ENCODE measurements around the gene LEMD2. TPM values are rescaled to one million over a fixed set of nuclear protein-coding genes. Genes with fewer than 3 reads are reported as not detected.

Gene LEMD2
- total and polyA plus RNA-seq, 9 donors = 34.3 to 44.8 (median 40.3) TPM

DNA sequence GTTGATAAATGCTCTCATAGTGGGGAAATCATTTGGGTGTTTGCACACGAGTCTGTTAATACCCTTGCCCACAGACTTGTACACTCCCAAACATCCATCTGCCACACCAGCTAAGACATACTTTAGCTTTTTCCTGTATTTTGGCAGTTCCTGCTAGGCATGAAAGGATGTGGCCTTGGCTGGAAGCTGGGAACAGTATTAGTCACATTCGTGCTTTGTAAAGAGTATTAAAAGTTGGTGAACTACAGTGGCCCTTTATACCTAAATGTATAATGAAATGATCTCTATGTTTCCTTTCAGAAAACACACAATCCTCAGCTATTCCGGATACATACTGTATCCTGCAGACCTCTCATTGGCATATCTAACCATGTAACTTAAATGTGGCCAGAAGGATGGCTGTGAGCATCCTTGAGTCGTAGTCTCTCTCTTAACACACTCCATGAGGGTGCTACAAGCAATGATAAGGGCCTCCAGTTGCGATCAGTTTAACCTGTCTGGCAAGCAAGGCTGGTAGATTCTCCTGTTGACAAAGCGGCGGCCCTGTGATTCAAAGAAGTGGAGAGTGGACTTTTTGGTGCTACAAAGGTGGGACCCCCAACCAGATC lies 1.5 kb downstream of the LEMD2 start:
- peaks cover 46% of the 10 kb centered on the region for H3K36me3 ChIP-seq (ENCODE audit: control insufficient read depth, insufficient read depth, low read length)
- H3K4me1 ChIP-seq (ENCODE audit: control insufficient read depth, insufficient read depth, low read length) = peaks cover 31% of the 10 kb centered on the region
- DNase-seq = no peak
- no peaks in the 10 kb centered on the region for H3K27me3 ChIP-seq (ENCODE audit: control insufficient read depth, insufficient read depth, low read length)
- 68% methylated on average over 3 of the region's 7 CpGs for WGBS (ENCODE audit: insufficient coverage)
- peak overlapping the region; percentile 63 for H3K4me3 ChIP-seq (ENCODE audit: low read length)
- H3K9me3 ChIP-seq (replicated peaks; ENCODE audit: control insufficient read depth, low read depth, low read length) = no peaks in the 10 kb centered on the region
- H3K27ac ChIP-seq (ENCODE audit: low read length) = peak overlapping the region; percentile 96

DNA sequence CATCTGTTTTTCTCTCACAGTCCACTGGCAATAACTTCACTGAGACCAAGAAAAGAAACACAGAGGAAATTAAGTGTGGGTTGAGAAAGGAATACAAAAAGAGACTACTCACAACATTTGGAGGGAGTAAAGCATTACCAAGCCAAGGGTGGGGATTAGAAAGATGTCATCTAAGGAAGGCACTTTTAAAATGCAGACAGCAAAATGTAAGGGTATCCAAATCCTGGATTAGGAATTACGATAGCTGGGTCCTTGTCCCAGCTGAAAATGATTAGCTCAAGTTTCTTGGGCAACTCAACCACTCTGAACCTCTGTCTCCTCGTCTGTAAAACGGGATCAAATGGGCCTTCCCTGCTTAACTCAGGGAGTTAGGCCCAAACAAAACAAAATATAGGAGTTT lies 2.2 kb downstream of the LEMD2 start:
- 38% methylated on average over 1 of the region's 3 CpGs for WGBS (ENCODE audit: insufficient coverage)
- Histone ChIP-seq H3K4me1 (ENCODE audit: control insufficient read depth, insufficient read depth, low read length) (peaks cover 34% of the 10 kb centered on the region), H3K4me3 (ENCODE audit: low read length) (no peak overlapping the region), H3K36me3 (ENCODE audit: control insufficient read depth, insufficient read depth, low read length) (peaks cover 53% of the 10 kb centered on the region), H3K27ac (ENCODE audit: low read length) (peak overlapping the region; percentile 96), H3K9me3 (replicated peaks; ENCODE audit: control insufficient read depth, low read depth, low read length) (no peaks in the 10 kb centered on the region), H3K27me3 (ENCODE audit: control insufficient read depth, insufficient read depth, low read length) (no peaks in the 10 kb centered on the region)
- DNase-seq = no peak

- no peaks in the 10 kb centered on the region for H3K9me3 ChIP-seq (replicated peaks; ENCODE audit: control insufficient read depth, low read depth, low read length)
- WGBS (ENCODE audit: insufficient coverage) = 83% methylated on average over 1 of the region's 3 CpGs
- H3K27me3 ChIP-seq (ENCODE audit: control insufficient read depth, insufficient read depth, low read length) = no peaks in the 10 kb centered on the region
- no peak for DNase-seq
- peaks cover 37% of the 10 kb centered on the region for H3K4me1 ChIP-seq (ENCODE audit: control insufficient read depth, insufficient read depth, low read length)
- H3K4me3 ChIP-seq (ENCODE audit: low read length) = no peak overlapping the region
- peaks cover 62% of the 10 kb centered on the region for H3K36me3 ChIP-seq (ENCODE audit: control insufficient read depth, insufficient read depth, low read length)
- H3K27ac ChIP-seq (ENCODE audit: low read length) = no peak overlapping the region
These were observed 3.2 kb downstream of the LEMD2 start for GRCh38 chr6:33785778-33786177.

DNA sequence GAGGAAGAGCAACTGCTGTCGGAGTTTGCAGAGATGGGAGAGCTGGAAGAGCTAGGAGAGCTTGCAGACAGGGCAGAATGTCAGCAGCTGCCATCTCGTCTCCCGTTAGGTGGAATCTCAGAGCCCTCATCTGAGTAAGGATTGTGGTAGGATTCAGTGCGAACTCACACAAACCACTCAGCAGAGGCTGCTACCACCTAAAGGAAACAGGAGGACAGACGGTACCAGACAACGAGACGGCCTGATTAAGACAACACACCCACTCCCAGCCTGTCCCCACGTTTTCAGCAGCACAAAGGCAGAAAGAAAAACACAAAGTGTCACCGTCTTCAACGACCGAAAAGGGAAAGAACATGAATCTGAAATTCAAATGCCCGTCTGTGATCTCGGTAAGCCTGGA lies 4.1 kb downstream of the LEMD2 start:
- no peaks in the 10 kb centered on the region for H3K27me3 ChIP-seq (ENCODE audit: control insufficient read depth, insufficient read depth, low read length)
- H3K4me3 ChIP-seq (ENCODE audit: low read length) = no peak overlapping the region
- peaks cover 37% of the 10 kb centered on the region for H3K4me1 ChIP-seq (ENCODE audit: control insufficient read depth, insufficient read depth, low read length)
- H3K27ac ChIP-seq (ENCODE audit: low read length) = no peak overlapping the region
- WGBS (ENCODE audit: insufficient coverage) = 61% methylated on average over 4 of the region's 13 CpGs
- DNase-seq = no peak
- no peaks in the 10 kb centered on the region for H3K9me3 ChIP-seq (replicated peaks; ENCODE audit: control insufficient read depth, low read depth, low read length)
- peaks cover 72% of the 10 kb centered on the region for H3K36me3 ChIP-seq (ENCODE audit: control insufficient read depth, insufficient read depth, low read length)

GRCh38 chr6:33783781-33784520 lies 5.0 kb downstream of the LEMD2 start:
- Histone ChIP-seq H3K4me1 (ENCODE audit: control insufficient read depth, insufficient read depth, low read length) (peaks cover 31% of the 10 kb centered on the region), H3K9me3 (replicated peaks; ENCODE audit: control insufficient read depth, low read depth, low read length) (no peaks in the 10 kb centered on the region), H3K27ac (ENCODE audit: low read length) (no peak overlapping the region), H3K27me3 (ENCODE audit: control insufficient read depth, insufficient read depth, low read length) (no peaks in the 10 kb centered on the region), H3K4me3 (ENCODE audit: low read length) (no peak overlapping the region), H3K36me3 (ENCODE audit: control insufficient read depth, insufficient read depth, low read length) (peaks cover 81% of the 10 kb centered on the region)
- 93% methylated on average over 7 of the region's 10 CpGs for WGBS (ENCODE audit: insufficient coverage)
- no peak for DNase-seq

- H3K27ac ChIP-seq (ENCODE audit: low read length) = no peak overlapping the region
- WGBS (ENCODE audit: insufficient coverage) = 86% methylated on average over 5 of the region's 5 CpGs
- no peaks in the 10 kb centered on the region for H3K27me3 ChIP-seq (ENCODE audit: control insufficient read depth, insufficient read depth, low read length)
- H3K9me3 ChIP-seq (replicated peaks; ENCODE audit: control insufficient read depth, low read depth, low read length) = no peaks in the 10 kb centered on the region
- DNase-seq = no peak
- H3K4me1 ChIP-seq (ENCODE audit: control insufficient read depth, insufficient read depth, low read length) = peaks cover 27% of the 10 kb centered on the region
- peaks cover 92% of the 10 kb centered on the region for H3K36me3 ChIP-seq (ENCODE audit: control insufficient read depth, insufficient read depth, low read length)
- no peak overlapping the region for H3K4me3 ChIP-seq (ENCODE audit: low read length)
These were observed 6.4 kb downstream of the LEMD2 start for GRCh38 chr6:33782561-33782960.

- peaks cover 19% of the 10 kb centered on the region for H3K4me1 ChIP-seq (ENCODE audit: control insufficient read depth, insufficient read depth, low read length)
- H3K27ac ChIP-seq (ENCODE audit: low read length) = no peak overlapping the region
- DNase-seq = no peak
- WGBS (ENCODE audit: insufficient coverage) = 71% methylated on average over 13 of the region's 16 CpGs
- no peak overlapping the region for H3K4me3 ChIP-seq (ENCODE audit: low read length)
- peaks cover 98% of the 10 kb centered on the region for H3K36me3 ChIP-seq (ENCODE audit: control insufficient read depth, insufficient read depth, low read length)
- no peaks in the 10 kb centered on the region for H3K9me3 ChIP-seq (replicated peaks; ENCODE audit: control insufficient read depth, low read depth, low read length)
- H3K27me3 ChIP-seq (ENCODE audit: control insufficient read depth, insufficient read depth, low read length) = no peaks in the 10 kb centered on the region
These were observed 7.6 kb downstream of the LEMD2 start for GRCh38 chr6:33781131-33781975.

- H3K27ac ChIP-seq (ENCODE audit: low read length) = no peak overlapping the region
- DNase-seq = no peak
These were observed 9.0 kb downstream of the LEMD2 start for GRCh38 chr6:33779895-33780294.

GRCh38 chr6:33779290-33779689 lies 9.6 kb downstream of the LEMD2 start:
- peaks cover 98% of the 10 kb centered on the region for H3K36me3 ChIP-seq (ENCODE audit: control insufficient read depth, insufficient read depth, low read length)
- no peak overlapping the region for H3K27ac ChIP-seq (ENCODE audit: low read length)
- H3K4me1 ChIP-seq (ENCODE audit: control insufficient read depth, insufficient read depth, low read length) = peaks cover 6% of the 10 kb centered on the region
- WGBS (ENCODE audit: insufficient coverage) = 69% methylated on average over 2 of the region's 7 CpGs
- no peak overlapping the region for H3K4me3 ChIP-seq (ENCODE audit: low read length)
- no peak for DNase-seq
- H3K27me3 ChIP-seq (ENCODE audit: control insufficient read depth, insufficient read depth, low read length) = no peaks in the 10 kb centered on the region
- no peaks in the 10 kb centered on the region for H3K9me3 ChIP-seq (replicated peaks; ENCODE audit: control insufficient read depth, low read depth, low read length)

More at GRCh38 chr6:33779895-33780294, 9.0 kb downstream of the LEMD2 start:
- Histone ChIP-seq H3K27me3 (ENCODE audit: control insufficient read depth, insufficient read depth, low read length) (no peaks in the 10 kb centered on the region), H3K9me3 (replicated peaks; ENCODE audit: control insufficient read depth, low read depth, low read length) (no peaks in the 10 kb centered on the region), H3K4me3 (ENCODE audit: low read length) (no peak overlapping the region), H3K36me3 (ENCODE audit: control insufficient read depth, insufficient read depth, low read length) (peaks cover 99% of the 10 kb centered on the region), H3K4me1 (ENCODE audit: control insufficient read depth, insufficient read depth, low read length) (peaks cover 6% of the 10 kb centered on the region)
- 94% methylated on average over 12 of the region's 14 CpGs for WGBS (ENCODE audit: insufficient coverage)

Data from muscle of leg (tissue), 11 donors.